ENCODE results near the gene CXCR1.

DNA sequence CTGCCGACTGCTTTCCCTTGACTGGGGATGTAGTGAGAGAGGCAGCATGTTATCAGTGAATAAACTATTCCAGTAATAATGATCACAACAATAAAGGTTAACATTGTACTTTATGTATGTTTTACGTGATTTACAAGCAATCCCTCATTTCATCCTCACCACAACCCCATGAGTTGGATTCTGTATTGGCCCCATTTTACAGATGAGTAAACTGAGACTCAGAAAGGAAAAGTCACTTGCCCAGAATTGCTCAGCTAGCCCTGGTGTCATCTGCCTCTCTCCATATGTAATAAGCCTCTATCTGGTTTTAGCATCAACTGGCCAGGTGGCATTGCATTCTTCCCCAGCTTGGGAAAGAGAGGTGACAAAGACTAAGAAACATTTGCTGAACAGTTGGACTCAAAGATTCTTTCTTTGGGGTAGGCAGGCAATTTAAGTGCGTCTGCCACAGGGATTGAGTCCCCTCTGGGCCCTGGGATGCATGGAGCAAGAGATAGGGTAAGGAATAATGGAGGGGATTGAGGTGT lies 38.8 kb downstream of the CXCR1 start:
- TF ChIP-seq GATA3 (IDR thresholded peaks at IDR 0.05; ENCODE audit: low read depth, low read length) = no peak
- no peak for TF ChIP-seq GATA2 (IDR thresholded peaks at IDR 0.05; ENCODE audit: low read depth, low read length)
